Activated CD8-positive, alpha-beta memory T cell treated with anti-CD3 and anti-CD28 coated beads for 4 hours (primary cell): ENCODE results near the gene FYCO1.
"Not testable (repeated sequence)": the region's sequence is repeated elsewhere in the genome, so short reads cannot be mapped to it uniquely, and the experiment has no call there.

Experiments used
- DNase-seq, 2 donors: peaks; one replicate each; pipeline ENCODE4 v3.0.0-alpha.2; 2020; ENCODE audit warnings: low read depth in 2 of 2

Gene FYCO1

DNA sequence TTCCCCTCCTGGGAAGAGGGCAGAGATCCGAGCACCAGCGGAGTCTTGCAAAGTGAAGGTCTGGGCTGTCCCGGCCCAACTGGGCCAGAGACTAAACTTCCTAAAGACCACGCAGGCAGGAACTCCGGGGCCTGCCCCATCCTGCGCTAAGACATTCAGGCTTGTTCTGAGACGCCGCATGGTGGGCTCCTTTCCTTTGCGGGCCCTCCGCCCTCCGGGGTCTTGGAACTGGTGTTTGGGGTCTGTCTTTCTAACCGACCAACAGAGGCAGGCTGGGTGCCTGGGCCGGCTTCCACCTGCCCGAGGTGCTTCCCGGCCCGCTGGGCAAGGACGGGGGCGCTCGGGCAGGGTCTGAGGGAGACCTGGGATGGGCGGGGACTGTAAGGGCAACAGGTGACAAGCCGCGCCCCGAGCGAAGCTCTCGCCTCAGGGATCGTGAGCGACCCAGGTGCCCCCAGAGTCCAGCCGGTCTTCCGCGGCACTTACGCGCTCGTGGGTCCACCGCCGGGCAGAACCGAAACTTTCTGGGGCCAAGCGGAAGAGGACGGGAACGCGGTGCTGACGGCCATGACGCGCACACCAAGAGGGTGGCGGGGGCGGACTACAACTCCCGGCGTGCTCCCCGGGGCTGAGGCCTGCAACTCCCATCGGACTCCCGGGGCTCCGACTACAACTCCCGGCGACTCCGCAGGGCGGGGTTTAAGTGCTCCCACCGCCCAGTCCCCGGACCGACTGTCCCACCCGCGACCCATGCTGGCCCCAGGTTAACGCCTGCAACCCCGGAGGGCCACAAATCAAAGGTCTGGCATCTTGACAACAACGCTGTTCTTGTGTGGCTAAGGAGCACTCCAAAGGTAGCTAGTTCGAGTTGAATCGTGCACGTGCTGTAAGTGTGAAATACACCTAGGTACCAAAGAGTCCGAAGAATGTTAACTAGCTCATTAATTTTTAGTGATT is at the start of gene FYCO1:
TSS of gene FYCO1 (minus strand) at position 589 of the 957 bp plus-strand sequence. CDS start 10,914 bp downstream, outside the sequence.
- DNase-seq = peak; percentile 78 to 83

DNA sequence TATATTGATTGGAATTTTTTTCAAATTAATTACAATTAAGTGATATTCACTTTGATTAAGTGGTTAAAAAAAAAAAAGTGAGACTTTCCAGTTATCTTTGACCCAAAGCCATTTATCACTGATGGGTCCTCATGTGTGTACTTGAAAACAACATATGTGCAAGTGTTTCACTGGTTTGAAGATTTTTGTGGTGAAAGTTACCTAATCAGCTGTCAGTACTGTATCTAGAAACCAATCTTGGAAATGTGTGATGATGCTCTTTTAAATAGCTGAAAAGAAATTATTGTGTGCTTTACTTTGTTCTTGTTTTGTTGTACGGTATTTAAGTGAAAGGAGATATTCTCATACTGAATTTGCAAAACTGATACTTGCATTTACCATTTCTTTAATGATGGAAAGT is 43.3 kb upstream of the FYCO1 start:
- DNase-seq = no peak

DNA sequence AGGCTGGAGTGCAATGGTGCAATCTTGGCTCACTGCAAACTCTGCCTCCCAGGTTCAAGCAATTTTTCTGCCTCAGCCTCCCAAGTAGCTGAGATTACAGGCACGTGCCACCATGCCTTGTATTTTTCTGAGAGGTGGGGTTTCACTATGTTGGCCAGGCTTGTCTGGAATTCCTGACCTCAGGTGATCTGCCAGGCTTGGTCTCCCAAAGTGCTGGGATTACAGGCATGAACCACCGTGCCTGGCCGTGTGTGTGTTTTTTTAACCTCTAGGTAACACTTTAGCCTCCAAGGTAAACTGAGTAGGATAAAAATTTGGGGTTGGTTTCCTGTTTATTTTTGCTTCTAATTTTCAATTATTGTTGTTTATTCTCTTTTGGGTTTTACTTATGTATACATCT is 42.4 kb upstream of the FYCO1 start:
- not testable (repeated sequence) for DNase-seq

DNA sequence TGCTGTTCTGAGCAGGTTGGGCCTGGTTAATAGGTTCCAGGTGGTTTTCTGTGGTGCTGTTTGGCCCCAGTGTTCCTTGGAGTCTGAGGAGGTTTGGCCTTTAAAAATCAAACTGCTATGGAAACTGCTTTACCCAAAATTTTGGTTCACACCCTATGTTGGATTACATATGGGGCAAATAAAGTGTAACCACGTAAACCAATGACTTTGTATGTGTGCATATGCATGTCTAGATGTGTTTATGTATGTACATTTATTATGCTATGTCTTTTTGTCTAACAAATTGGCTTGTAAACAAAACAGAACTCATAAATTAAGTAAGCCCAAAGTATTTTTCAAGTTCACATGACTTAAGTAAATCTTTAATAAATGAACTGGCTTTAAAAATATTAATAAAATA is 40.6 kb upstream of the FYCO1 start:
- DNase-seq = no peak

DNA sequence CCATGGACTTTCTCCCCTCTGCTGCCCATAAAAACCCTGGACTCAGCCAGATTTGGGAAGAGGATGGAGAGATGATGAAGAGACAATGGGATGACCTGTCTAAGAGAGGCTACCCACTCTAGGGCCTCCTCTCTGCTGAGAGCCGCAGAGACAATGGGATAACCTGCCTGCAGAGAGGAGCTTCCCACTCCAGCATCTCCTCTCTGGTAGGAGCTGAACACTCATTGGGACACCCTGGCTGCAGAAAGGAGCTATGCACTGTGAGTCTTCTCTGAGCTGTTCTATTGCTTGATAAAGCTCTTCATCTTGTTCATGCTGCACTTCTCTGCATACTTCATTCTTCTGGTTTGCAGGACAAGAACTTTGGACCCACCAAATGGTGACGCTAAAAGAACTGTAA is 36.1 kb upstream of the FYCO1 start:
- no peak for DNase-seq

DNA sequence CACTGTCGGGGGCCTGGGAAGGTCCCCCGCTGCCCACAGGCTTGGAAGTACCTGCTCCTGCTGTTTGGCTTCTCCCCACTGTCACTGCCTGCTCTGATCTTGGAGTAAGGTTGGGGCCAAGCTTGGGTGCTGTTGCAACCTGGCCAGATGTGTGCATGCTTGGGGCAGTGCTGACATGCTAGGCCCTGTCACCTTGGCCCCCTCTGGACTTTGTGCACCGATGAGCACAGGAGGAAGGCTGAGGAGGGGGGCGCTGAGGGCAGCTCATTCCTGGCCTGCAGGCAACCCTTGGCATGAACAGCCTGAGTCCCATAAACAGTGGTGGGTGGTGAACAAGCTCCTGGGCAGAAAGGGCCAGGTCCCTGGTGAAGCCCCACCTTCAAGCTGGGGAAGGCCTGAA is 35.6 kb upstream of the FYCO1 start:
- no peak for DNase-seq

DNA sequence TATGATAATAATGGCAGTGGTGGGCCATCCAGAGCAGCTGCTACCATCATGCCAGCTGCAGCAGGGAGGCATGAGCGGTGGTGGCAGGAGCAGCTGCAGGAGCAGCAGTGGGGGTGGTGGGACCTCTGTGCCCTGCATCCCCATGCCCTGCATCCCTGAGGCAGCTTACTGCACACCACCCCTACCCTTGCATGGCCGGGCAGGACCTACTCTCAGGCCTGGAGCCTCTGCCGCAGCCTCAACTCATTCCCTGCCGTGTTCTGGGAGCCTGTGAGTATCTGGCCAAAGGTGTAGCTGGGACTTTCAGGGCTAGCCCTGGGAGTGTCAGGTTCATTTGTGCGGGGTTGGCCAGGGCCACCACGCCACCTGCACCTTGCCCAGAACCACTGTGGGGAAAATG is 35.0 kb upstream of the FYCO1 start:
- no peak for DNase-seq

DNA sequence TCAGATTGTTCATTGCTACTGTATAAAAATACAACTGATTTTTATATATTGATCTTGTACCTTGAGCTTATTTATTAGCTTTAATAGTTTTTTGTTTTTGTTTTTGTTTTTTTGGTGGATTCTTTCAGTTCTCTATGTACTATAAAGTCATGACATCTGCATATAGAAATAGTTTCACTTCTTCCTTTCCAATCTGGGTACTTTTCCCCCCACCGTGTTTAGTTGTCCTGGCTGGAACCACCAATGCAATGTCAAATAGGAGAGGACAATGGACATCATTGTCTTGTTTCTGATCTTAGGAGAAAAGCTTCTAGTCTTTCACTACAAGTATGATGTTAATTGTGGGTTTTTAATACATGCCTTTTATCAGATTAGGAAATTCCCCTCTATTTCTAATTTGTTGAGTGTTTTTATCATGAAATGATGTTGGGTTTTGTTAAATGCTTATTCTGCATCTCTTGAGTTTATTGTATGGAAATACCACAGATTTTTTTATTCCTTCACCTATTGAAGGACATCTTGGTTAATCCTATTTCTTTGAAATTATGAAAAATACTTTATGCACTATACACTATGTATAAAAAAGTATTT is 34.4 kb upstream of the FYCO1 start:
- no peak for DNase-seq

DNA sequence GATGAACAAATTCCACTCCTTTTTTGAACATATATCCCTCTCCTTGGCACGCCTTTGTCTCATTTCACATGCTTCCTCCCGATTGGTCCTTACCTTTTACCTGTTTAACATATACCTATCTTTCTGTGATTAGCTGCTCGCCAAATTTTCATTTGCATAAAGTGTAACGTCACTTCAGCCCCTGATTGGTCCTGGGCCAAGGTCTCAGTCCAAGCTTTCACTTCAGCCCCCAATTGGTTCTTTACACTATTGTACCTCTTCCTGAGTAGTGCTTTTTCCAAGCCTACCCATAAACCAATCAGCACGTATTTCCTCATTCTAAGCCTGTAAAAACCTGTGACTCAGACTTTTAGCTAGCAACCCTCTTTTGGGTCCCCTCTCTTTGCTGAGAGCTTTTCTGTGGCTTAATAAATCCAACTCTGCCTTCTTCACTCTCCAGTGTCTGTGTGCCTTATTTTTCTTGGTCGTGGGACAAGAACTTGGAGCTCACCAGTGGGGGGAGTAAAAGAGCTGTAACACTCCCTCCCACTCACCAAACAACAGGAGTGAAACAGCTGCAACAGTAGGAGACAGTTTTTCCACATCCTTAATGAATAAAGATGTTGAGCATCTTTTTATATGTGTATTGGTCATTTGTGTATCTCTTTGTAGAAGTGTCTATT is 32.2 kb upstream of the FYCO1 start:
- no peak for DNase-seq

DNA sequence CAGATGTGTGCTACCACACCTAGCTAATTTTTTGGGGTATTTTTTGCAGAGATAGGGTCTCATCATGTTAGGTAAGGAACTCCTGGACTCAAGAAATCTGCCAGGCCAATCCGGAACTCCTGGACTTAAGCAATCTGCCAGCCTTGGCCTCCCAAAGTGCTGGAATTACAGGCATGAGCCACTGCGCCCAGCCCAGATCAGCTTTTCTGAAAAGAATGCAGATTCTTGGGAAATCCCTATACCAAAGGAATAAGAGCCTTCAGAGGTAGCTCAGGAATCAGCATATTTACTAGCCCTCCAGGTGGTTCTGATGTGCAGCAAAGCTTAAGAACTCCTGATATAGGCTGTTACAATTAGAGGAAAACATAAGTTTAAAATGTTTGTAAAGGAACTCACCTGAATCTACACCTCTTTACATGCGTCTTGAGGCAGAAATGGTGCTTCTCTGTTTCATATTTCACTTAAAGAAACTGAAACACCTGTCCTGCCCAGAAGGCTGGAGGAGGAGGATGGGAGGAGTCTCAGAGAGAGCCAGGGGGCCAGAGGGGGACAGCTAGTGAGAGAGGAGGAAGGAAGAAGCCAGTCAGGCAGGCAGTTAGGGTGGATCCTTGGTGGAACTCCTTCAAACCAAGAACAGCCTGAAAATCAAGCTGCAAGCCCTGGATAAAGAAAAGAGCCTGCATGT is 31.5 kb upstream of the FYCO1 start, which contains the start of gene XCR1:
TSS of gene XCR1 (minus strand) at position 463 of the 685 bp plus-strand sequence. CDS start 5,536 bp downstream, outside the sequence.
- DNase-seq = no peak

DNA sequence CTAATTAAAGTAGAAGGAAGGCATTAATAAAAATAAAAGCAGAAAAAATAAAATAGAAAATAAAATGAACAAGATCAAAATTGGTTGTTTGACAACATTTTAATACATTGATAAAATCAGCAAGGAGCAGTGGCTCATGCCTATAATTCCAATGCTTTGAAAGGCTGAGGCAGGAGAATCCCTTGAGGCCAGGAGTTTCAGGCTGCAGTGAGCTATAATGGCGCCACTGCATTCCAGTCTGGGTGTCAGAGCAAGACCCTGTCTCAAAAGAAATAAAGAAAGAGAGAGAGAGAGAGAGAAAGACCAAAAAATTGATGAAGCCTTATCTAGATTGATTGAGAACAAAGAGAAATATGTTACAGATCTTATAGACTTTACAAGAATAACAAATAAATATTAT is 29.5 kb upstream of the FYCO1 start:
- DNase-seq = no peak

DNA sequence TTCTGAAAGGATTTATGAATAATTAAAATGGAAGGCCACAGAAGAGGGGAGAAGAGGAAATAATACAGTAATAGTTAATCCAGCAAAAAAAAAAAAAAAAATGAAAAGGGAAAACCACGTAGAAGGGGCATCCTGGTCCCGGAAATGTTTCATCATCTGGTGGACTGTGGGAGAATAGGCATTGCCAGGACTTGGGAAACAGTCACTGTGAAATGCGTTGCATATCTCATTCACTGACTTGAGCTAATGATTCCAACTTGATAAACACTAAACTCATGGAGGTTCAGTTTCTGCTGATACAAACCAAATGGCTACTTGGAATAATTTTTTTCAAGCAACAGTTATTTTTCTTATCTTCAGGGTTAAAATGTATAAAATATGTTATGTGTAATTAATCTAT is 28.5 kb upstream of the FYCO1 start:
- no peak for DNase-seq

DNA sequence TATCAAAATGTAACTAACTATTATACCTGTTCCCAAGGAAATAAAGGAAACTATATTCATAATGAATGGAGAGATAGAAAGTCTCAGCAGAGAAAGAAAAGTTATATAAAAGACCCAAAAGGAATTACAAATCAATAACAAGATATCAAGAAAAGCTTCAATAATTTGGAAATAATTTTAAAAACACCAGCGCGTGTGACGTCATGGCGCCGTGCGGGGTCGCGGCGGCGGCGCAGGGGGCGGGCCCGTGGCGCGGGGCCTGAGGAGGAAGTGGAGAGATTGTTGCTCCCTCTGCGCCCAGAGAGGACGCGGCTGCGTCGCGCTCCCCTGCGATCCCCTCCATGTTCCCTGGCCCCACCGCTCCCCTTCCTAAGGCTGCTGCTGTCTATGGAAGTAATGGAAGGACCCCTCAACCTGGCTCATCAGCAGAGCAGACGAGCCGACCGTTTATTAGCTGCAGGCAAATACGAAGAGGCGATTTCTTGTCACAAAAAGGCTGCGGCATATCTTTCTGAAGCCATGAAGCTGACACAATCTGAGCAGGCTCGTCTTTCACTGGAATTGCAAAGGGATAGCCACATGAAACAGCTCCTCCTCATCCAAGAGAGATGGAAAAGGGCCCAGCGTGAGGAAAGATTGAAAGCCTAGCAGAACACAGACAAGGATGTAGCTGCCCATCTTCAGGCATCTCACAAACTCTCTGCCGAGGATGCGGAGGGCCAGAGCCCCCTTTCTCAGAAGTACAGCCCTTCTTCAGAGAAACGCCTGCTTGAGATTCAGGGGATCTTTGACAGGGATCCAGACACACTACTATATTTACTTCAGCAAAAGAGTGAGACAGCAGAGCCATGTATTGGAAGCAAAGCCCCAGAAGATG is 27.5 kb upstream of the FYCO1 start:
- DNase-seq = no peak

DNA sequence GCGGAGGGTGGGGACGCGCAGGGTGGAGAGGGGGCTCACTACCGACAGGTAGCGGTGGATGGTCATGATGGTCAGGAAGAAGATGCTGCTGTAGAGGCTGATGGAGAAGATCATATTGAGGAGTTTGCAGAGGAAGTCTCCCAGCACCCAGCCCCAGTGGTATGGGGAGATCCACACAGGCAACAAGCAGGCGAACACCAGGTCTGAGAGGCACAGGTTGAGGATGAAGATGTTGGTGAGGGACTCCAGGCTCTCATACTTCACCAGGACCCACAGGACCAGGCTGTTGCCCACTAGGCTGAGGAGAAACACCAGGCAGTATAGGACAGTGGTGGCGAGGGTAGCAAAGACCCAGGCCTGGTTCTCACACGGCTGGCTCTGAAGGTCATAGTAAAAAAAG is 25.9 kb upstream of the FYCO1 start:
- DNase-seq = no peak

DNA sequence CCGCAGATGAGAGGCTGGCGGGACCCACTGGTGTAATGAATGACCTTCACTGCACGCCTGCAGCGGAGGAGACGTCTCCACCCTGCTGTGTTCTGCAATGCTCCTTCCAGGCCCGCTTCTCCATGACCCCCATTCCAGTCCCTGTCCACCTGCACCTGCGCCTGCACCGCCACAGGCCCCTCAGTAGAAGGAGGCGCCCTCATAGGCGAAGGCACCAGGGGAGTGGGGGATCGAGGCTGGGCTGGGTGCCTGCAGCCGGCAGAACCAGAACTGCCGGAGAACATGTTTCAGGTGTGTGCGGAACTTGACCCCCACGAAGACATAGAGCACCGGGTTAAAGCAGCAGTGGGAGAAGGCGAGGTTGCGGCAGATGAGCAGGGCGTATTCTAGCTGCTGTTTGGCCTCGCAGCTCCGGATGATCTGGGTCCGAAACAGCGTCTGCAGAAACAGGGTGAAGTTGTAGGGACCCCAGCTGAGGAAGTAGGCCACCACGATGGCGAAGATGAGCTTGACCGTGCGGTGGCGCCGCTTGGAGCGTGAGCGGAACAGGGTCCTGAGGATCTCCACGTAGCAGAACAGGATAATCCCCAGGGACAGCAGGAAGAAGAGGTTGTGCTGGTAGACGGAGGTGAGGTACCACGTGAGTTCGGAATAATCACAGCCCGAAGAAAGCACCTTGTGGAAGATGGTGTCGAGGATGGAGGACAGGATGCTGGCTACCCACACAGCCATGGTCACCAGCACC is 25.3 kb upstream of the FYCO1 start:
- no peak for DNase-seq

DNA sequence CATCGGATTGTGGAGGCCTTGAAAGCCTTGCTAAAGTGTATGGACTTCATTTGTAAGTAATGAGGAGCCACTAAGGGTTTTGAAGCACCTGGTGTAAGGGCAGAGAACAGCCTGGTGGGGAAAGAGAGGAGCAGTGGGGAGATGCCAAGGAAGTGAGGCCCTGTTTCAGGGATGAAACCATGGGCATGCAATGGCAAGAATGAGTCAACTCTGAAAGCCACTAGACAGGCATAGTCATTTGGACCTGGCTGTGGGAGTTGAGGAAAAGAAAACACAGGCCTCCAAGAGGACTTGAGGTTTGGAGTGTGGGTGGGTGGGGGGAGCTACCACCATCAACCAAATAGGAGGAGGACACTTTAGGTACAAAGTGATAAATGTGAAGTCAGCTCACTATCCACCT is 24.1 kb upstream of the FYCO1 start:
- DNase-seq = no peak

DNA sequence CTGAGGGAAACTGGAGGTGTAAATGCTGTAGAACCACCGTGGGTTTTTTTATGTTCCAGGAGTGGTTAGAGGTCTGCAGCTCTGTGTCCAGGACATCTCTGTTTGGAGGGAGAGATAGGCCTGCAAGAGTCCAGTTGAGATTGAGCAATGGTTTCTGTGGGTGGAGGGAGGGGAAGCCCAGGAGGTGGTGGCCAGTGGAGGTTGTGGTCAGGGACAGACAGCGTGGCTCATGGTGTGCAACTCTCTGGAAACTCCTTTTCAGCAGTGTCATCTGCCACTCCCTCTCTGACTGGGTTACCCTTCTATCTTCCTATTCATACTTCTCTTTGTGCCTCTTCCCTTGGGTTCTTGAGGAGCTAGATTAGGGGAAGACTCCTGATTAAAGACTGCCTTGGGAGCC is 22.1 kb upstream of the FYCO1 start:
- no peak for DNase-seq

DNA sequence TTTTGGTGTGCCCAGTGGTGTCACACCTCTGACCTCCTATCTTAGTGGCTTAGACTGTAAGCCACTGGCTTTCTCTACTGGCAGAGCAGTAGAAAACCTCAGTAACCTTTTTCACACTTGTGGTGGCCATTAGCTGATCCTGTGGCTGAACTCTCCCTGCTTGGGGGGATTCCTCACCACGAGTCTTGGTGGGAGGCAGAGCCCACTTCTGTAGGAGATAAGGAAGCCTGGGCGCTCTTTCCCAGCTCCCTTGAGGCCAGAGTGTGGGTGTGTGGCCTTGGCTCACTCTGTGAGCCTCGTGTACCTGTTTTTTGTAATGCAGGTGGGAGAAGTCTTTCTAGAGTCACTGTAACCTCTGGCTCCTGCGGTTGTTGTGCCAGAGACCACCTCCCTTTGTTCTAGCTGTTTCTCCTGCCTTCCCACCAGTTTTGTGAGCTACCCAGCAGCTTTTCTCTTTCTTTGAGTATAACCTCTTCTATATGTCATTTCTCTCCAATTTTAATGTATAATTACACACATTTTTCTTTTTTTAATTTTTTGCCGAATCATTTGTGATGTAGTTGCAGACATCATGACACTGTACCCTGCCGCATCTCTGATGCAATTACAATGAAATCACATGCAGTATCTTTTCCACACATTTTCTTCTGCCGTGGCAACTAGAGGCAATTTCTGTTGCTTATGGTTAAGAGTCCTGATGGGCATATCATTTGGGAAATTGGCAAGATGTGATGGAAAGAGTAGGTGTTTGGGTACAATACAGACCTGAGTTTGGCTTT is 17.9 kb upstream of the FYCO1 start:
- DNase-seq = no peak

DNA sequence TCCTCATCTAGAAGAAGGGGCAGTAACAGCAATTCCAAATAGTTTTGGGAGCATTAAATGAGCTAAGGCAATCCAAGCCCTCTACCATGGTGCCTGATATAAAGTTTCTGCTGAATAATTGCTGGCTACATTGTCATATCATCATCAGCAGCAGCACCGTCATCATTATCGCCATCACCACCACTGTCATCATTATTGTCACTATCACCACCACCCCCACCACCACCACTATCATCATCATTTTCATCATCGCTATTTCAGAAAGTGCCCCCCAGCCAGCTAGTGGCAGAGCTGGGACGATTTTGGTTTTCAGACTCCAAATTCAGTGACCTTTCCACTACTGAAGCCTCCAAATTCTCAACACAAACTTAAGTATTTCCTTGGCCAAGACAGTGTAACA is 16.6 kb upstream of the FYCO1 start:
- no peak for DNase-seq
